Stimulated activated naive CD4-positive, alpha-beta T cell (primary cell): ENCODE measurements around the gene HDAC4.

Source experiments
- DNase-seq, 6 experiments: peaks; one replicate each; lab custom pipeline; 2025; lab: John Stamatoyannopoulos, UW

HDAC4 gene

GRCh38 chr2:239429473-239430350 lies 28.9 kb upstream of the HDAC4 start:
- DNase-seq: no peak

DNA sequence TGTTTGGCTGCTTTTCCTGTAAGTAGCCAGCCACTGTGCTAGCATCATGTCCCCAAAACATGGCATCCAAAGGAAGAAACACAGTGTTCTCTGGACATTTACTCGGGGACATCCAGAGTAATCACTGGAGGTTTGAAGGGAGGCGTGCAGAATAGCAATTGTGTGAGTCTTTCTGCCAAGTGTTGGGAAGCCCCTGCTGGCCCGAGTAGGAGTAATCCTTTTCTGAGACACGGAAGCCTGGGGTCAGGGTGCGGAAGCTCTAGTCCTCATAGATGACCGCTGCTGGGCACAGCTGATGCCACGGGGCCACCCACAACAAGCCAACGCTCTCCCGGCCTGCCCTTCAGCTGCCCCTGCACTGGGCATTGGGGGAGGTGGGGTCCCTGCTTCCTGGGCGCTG lies 24.8 kb upstream of the HDAC4 start:
- no peak for DNase-seq

GRCh38 chr2:239424337-239425045 lies 23.7 kb upstream of the HDAC4 start:
- no peak for DNase-seq

- DNase-seq: no peak
Measured at GRCh38 chr2:239423551-239423950, 22.7 kb upstream of the HDAC4 start.

DNA sequence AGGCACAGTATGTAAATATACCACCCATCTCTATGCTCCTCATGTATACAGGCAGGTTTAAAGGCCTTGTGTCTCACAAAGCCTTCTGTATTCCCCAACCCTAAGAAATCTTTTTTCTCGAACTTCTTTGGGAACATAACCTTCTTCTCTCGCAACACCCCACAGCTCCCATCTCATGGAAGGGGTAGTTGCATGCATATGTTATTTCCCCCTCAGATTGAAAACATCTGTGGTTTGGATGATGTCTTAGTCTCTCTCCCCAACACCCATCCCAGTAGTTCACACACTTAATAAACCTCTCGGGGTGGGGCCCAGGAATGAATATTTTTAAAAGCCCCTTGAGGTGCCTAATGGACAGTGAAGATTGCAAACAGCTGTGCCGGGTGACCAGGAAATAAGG lies 21.0 kb upstream of the HDAC4 start:
- no peak for DNase-seq

GRCh38 chr2:239420082-239420481 lies 19.3 kb upstream of the HDAC4 start:
- no peak for DNase-seq

DNA sequence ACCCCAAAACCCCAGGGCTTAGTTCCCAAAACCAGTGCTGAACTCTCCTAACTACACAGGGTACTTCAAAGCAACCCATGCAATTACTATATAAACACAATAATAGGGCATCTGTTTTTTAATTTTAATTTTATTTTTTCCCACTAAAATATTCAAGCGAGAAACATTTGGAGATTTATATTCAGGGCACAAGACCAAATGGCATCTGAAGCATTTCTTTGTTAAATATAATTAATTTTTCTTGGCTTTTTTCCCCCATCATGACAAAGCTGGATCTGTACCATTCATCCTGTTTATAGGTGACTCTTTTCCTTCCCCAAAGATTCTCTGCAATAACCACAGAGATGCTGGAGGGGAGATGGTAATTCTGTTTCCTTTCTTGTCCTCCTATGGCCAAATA lies 18.1 kb upstream of the HDAC4 start:
- DNase-seq: no peak

GRCh38 chr2:239412905-239413603 lies 12.2 kb upstream of the HDAC4 start:
- peak in 2 of 6 experiments; percentile 7 to 17 for DNase-seq

DNA sequence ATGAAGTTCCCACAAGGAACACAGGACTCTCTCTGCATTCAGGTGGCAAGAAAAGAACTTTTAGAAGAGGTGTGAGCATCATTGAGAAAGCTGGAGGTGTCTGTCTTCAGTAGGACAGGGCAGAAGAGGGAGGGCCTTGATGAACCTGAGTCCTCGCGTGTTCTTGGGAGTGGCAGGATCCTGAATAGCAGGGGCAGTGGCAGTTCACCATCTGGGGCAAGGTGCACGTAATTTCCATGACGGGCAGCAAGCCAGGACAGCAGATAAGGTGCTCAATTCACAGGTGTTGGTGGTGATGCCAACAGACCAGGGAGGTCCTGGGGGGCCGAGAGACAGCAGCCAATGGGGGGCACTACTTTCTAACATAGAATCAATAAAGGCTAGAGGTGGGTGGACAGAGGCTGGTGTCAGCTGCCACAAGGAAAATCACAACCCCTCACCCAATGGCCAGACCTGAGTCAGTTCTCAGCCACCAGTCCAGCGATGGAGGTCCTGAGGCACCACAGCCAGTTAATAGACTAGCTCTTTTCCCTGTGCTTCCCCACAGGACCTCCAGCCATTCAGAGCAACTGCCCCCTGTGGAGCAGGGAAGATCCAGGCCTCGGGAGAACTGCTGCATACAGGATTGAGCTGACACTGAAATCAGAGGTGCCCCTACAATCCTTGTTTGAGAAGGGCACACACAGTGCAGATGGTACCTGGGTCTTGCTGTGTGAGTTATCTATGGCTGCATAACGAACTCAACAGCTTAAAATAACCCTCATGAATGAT lies 10.9 kb upstream of the HDAC4 start:
- no peak for DNase-seq

GRCh38 chr2:239411117-239411516 lies 10.3 kb upstream of the HDAC4 start:
- no peak for DNase-seq

GRCh38 chr2:239409976-239410375 lies 9.2 kb upstream of the HDAC4 start:
- no peak for DNase-seq

GRCh38 chr2:239407112-239407511 lies 6.3 kb upstream of the HDAC4 start:
- no peak for DNase-seq

DNA sequence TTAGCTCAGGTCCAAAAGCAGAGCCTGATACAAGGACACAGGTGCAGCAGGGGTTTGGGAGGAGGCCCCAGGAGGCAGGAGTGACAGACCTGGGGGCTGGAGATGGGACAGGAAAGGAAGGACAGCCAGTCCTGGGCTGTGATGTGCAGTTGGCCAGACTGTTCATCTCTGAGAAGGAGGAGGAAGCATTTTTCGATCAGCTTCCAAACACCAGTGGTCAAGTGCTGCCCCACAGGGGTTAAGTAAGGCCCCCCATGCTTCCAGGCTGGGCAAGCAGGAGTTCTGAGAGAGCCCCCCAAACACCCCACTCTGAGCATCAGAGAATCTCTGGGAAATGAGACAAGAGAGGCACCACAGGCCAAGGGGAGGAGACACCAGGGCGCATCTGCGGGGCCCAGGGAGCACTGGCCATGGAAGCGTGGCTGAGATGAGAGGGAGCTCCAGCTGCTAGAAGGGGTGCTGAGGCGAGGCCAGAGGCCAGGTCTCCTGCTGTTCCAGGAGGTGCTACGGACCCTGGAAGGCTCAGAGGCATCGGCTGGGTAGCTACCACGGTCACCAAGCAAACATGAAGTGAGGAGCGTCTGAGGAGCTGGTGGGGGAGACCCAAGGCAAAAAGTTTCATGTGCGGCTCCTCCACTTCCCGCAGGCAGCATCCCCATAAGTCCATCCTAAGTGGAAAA lies 5.6 kb upstream of the HDAC4 start:
- DNase-seq: no peak

GRCh38 chr2:239405071-239405470 lies 4.3 kb upstream of the HDAC4 start:
- no peak for DNase-seq

- no peak for DNase-seq
Measured at GRCh38 chr2:239402666-239403065, 1.8 kb upstream of the HDAC4 start.

- DNase-seq: peak in 3 of 6 experiments; percentile 45 to 95 (median 71)
Measured at GRCh38 chr2:239401881-239402233, 1.0 kb upstream of the HDAC4 start.

DNA sequence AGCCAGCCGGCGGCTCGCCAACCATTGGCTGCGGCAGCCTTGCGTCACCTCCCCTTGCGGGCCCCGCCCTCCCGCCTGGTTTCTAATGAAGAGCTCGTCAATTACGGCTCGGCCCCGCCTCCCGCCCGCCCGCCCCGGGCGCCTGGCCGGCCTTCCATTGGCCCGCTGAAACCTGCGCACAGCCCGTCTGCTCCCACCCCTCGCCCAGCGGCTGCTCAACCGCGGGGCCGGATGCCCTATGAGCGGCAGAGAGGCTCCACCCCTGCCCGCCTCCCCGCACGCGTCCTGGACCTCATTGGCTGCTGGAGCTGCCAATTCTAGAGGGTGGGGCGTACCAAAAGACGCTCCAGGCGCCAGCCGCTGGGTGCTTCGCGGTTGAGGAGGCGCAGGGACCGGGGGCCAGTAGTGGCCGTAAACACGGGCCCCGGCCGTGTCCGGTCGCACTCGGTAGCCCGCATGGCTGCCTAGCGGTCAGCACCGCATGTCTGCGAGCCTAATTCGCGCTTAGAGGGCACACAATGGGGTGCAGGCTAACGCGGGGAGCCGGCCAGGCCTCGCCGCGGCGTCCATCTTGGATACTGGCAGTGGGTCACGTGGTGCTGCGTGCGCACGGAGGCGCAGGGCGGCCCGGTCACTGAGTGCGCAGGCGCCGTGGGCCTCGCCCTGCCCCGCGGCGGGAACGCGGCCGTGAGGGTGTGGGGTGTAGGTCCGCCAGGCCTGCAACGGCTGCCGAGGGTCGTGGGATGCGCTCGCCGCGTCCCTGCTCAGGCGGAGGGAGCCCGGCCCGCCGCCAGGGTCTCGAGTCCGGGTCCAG lies 454 bp upstream of the HDAC4 start:
- DNase-seq: peak; percentile 99 to 100 (median 100)

GRCh38 chr2:239399921-239400595 lies 762 bp downstream of the HDAC4 start:
- peak in 1 of 6 experiments; percentile 45 for DNase-seq

DNA sequence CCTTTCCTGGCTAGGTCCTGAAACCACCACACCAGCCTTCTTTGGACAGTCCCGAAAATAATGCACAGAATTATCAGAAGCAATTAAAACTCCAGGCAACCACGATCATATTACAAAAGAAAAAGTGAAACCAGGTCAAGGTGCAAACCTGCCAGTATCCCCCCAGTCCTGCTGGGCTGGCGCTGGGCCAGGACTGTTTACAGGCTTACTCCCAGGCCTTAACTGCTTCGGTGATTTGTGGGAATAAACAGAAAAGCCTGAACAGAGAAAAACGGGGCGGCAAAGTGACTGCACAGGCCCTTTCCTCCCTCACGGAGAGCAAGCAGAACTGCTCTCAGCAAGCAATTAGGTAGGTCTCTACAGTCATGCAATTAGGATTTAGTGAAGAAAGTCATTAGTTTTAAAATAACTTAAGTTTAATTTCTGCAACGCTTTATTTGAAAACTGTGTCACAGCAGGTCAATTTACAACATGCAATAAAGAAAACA lies 1.3 kb downstream of the HDAC4 start:
- peak; percentile 18 to 69 (median 36) for DNase-seq

DNA sequence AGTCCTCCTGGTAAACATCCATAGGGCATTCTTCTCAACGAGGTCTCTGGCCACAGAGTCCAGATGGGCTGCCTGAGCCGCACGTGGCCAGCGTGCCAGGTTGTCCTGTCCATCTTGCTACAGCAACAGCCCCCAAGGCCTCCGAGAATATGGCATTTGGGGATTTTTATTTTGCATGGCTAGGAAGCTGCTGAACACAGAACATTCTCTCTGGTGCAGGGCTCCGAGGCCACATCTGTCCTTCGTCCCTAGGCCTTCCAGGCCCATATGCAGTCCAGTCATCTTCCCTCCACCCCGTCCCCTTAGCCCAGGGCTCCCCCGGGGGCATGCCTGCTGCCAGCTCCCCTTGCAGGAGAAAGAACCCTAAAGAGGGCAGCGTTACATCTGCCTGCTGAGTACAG lies 2.3 kb downstream of the HDAC4 start:
- no peak for DNase-seq
